Vagina (tissue), 2 donors: Measurements from ENCODE around the gene DNAJC30.

ENCODE experiments used
- CTCF ChIP-seq, 3 experiments: fragments of 450-650 bp in 2 of 3; fragments of 200-600 bp in 1 of 3; sonication (generic) in 1 of 3; IDR thresholded peaks; one replicate each; pipeline ENCODE4 v1.5.1; 2017 to 2019; ENCODE audit warnings: antibody characterized with exemption in 3 of 3, mild to moderate bottlenecking in 2 of 3, moderate library complexity in 2 of 3
- POLR2A ChIP-seq, 2 donors: fragments of 450-650 bp; IDR thresholded peaks; one replicate each; pipeline ENCODE4 v1.6.1; 2017; ENCODE audit warnings: antibody characterized with exemption in 2 of 2, mild to moderate bottlenecking in 2 of 2, moderate library complexity in 2 of 2

GRCh38 chr7:73717991-73718405 lies 34.7 kb upstream of the DNAJC30 start:
- TF ChIP-seq POLR2A (IDR thresholded peaks at IDR 0.05): no peak
- TF ChIP-seq CTCF (IDR thresholded peaks at IDR 0.05): no peak
